Bone marrow (tissue), 2 donors: ENCODE measurements around the gene C19orf12.

Experiments used
- DNase-seq, 2 donors: peaks; one replicate each; lab custom pipeline; 2025; lab: John Stamatoyannopoulos, UW

The C19orf12 gene

DNA sequence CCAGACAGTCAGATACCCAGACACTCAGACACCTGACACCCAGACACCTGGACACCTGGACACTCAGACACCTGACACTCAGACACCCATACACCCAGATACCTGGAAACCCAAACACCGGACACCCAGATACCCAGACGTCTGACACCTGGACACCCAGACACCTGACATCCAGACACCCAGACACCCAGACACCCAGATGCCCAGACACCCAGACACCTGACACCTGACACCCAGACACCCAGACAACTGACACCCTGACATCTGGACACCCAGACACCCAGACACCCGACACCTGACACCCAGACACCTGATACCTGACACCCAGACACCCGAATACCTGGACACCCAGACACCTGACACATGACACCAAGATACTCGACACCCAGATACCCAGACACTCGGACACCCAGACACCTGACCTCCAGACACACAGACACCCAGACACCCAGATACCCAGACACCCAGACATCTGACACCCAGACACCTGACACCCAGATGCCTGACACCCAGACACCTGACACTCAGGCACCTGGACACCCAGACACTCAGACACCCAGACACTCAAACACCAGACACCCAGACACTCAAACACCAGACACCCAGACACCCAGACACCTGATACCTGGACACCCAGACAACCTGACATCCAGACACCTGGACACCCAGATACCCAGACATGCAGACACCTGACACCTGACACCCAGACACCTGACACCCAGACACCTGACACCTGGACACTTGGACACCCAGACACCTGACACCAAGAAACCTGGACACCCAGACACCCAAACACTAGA is 19.1 kb downstream of the C19orf12 start:
- DNase-seq = no peak

DNA sequence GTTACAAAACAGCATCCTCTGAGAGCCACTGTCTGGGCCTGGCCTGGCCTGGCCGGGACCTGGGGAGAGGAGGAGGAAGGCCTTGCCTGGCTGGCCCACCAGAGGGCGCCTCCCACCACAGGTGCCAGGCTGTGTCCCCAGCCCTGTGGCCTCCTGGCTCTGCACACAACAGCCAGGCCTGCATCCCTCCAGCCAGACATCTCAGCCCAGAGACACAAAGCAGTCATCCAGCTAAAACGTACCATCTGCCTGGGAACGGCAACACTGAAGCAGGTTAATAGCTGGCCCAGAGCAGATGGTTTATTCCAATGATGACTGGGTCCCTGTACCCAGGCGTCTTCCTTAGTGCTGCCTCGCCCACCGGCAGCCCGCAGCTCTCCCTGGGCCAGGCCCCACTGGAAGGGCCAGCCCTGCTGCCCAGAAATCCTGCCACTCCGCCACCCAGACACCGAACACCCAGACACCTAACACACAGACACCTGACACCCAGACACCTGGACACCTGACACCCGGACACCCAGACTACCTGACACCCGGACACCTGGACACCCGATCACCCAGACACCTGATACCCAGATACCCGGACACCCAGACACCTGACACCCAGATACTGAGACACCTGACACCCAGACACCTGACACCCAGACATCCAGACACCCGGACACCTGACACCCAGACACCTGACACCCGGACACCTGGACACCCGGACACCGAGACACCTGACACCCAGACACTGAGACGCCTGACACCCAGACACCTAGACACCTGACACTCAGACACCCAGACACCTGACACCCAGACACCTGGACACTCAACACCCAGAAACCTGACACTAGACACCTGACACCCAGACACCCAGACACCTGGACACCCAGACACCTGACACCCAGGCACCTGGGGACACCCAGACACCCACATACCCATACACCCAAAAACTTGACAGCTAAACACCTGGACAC is 20.1 kb downstream of the C19orf12 start:
- DNase-seq = peak; percentile 20 to 36

DNA sequence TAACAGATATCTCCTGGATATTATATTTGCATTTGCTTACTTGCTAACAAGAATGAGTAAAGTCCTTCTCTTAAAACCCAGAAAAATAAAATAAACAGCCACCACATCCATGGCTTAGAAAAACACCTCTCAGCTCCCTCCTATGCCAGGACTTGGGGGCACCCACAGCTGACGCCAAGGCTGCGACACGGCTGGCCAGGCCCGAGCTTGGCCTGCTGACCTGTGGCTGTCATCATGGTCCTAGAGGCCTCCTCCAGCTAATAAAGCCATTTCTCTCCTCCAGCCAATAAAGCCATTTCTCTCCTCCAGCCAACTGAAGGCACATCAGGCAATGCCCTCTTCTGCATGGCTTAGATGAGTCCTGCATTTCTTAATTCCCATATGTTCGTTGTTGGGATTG is 20.9 kb downstream of the C19orf12 start:
- DNase-seq = no peak

DNA sequence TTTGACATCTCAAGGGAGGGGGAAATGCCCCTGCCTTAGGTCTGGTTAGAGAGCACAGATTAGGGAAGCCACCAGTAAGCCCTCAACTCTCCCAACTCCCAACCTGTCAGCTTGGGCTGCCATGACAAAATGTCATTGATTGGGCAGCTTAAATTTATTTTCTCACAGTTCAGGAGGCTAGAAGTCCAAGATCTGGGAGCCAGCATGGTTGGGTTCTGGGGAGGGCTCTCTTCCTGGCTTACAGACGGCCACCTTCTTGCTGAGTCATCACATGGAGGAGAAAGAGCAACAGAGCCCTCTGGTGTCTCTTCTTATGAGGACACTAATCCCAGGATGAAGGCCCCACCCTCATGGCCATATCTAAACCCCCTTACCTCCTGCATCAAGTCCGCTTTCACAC is 24.2 kb downstream of the C19orf12 start:
- peak in 1 of 2 donors; percentile 15 for DNase-seq

DNA sequence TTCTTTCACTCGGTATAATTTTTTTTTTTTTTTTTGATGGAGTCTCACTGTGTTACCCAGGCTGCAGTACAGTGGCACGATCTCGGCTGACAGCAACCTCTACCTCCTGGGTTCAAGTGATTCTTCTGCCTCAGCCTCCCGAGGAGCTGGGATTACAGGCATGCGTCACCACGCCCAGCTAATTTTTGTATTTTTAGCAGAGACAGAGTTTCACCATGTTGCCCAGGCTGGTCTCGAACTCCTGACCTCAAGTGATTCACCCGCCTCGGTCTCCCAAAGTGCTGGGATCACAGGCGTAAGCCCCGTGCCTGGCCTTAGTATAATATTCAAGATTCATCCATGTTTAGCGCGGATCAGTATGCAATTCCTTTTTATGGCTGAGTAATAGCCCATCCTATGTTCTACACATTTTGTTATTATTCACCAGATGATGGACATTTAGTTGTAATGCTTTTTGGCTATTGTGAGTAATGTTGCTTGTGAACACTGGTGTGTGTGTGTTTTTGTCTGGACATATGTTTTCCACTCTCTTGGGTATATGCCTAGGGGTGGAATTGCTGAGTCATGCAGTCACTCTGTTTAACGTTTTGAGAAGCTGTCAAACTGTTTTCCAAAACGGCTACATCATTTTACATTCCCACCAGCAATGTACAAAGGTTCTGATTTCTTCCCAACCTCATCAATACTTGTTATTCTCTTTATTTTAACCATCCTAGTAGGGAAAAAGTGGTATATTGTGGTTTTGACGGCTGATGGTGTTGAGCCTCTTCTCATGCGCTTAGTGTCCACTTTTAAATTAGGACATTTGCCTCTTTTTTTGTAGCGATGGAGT is 26.9 kb downstream of the C19orf12 start:
- DNase-seq = no peak

DNA sequence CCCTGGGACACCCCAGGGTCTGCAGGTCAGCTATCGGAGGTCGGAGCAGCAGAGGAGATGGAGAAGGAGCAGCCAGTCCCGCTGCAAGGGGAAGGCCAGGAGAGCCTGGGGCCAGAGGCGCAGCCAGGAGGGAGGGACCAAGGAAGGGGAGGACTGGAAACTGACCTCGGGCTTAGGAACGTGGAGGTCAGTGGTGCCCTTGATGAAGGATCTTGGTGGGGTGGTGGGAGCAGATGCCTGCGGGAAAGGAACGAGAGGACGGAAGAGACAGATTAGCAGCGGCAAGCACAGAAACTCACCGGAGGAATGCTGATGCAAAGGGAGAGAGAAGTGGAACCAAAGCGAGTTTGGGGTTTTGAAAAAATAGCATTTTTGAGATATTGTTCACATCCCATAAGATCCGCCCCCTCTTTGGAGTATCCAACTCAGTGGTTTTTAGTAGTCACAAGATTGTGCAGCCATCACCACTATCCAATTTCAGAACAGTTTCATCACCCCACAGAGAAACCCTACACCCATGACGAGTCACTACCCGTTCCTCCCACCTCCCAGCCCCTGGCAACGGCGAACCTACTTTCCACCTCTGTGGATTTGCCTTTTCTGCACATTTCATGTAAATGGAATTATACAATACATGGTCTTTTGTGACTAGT is 27.7 kb downstream of the C19orf12 start:
- DNase-seq = no peak

DNA sequence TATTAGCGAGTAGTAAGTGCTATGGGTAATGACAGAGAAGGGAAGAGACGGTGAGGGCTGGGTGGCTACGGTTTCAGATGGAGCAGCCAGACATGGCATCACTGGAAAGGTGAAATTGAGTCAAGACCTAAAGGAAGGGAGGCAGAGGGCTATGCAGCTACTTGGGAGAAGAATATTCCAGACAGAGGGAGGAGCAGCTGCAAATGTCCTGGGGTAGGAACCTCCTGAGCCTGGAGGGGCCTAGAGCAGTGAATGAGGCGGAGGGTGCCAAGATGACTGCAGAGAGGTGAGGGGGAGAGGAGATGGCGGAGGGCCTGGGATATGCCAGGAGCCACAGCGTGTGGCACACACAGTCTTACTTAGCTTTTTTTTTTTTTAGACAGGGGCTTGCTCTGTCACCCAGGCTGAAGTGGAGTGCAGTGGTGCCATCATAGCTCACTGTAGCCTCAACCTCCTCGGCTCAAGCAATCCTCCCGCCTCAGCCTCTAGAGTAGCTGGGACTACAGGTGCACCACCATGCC is 28.7 kb downstream of the C19orf12 start:
- no peak for DNase-seq

DNA sequence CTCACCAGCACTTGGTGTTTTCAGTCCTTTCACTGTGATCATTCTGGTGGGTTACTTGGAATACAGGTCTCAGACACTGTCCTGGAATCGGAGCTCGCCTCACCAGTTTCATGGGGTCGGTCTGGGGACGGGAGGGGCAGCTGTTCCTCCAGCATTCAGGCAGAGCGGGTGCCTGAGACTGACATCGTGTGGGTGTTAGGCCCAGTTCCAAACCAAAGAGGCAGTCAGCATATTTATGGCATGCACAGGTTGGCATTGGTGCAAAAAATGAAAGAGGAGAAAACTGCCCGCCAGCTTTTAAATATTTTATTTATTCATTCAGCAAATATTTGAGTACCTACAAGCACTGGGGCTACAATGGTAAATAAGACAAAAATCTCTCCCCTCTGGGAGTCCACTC is 29.7 kb downstream of the C19orf12 start:
- DNase-seq = no peak

DNA sequence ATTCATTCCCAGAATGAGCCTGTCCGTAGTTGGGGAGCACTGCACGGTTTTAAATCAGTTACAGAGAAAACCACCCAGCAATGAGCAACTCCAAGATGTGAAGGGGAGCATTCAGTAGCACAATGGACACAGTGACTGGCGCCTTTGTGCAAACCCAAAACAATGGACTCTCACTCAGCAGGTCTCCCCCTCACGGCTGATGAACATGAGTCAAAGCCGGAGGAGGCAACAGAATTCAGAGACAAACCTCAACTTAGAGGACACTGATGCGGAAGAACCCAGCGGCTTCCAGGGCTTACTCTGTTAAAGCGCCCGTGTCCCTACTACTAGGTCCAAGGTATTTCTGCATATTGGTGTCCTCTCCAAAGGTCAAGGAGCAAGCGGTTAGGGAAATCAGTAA is 32.1 kb downstream of the C19orf12 start:
- DNase-seq = no peak

DNA sequence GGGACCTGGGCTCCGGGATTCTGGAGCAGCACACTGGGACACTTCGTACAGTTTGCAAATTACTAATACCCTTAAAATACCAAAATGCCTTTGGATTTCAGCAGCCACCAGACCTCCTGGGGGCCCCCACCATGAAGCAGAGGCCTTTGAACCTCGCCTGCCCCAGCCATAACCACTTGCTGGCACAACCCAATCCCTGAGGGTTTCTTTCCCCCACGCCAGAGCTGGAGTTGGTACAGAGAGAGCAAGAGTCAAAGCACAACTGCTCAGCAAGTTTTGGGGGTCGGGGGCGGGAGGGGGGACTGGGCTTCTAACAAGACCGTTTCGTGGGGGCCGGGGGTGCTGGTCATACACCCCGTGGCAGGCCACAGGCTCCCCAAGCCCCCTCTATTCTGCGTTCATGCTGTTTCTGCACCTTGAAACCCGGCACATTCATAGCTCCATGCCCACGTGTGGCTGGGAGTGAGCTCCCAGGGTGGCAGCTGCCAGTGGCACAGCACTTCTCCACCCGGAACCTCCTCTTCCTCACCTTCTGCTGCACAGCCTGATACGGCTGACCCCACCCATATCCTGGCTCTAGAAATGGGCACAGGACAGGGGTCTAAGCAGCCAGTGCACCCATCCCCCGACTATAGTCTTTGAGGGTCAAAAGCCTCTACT is 32.7 kb downstream of the C19orf12 start:
- no peak for DNase-seq

DNA sequence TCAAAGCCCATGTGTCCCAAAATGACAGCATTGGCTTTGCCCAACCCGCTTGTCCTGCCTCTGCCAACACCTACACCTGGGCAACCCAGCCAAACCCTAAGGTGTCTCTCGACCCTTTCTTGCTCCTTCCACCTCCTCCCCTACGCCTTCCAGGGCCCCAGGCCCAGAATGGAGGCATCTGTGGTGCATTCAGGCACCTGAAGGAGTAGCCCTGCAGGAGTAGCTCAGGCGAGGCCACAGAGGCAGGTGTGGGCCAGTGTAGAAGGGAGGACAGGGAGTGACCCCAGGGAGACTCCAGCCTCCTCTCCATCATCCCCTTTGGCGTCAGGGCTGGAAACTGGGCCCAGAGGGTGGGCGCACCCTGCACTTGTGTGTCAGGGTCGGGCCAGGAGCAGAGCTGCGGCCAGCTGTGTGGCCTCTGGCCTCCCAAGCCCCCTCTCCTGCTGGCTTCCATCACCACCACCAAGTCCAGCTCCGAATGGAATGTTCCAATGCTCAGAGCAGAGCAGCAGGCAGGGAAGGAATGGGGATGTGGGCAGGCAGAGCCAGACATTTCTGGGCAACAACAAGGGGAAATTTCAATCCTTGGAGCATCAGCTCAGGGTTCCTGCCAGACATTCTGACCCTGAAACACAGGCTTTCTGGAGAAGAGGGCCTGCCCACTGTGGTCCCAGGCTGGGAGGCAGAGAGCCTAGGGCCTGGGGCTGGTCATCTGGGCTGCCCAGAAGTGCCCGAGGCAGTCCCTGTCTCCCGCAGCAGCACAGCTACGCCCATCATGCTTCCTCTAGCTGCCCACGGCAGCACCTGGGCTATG is 33.4 kb downstream of the C19orf12 start:
- no peak for DNase-seq

DNA sequence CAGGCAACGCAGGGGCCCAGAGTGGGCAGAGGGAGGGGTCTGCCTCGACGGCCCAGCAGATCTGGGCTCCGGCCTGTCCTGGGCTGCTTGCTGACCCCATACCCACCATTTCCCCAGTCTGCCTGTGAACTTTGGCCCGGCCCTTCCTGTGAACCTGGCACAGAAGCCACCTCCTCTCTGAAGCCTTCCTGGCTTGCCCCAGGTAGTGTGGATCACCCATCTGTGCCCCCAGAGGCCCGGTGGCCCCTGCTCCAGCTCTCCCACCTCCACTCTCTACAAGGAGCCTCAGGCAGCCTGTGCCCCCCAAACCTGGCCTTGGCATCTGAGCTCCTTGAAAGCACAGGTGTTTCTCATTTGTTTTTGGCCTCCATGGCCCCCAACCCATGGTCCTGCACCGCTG is 34.1 kb downstream of the C19orf12 start:
- DNase-seq = no peak

DNA sequence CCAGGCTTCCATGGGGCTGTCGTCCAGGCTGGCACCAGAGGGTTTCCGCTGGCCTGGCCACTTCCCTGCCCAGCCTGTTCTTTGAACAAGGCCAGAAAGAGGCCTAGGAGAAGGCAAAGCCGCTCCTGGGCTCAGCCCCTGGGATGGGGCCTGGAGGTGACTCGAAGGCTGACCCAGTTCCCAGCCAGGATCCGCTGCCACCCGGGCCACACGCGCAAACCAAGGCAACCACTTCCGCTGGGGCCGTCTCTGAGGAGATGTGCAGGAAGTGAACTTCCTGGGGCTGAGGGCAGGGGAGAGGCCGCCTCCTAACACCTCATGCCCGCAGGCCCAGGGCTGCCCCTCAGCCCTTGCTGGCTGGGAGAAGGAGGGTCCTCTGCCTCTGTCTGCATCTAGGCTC is 34.6 kb downstream of the C19orf12 start:
- DNase-seq = peak; percentile 25 to 64

DNA sequence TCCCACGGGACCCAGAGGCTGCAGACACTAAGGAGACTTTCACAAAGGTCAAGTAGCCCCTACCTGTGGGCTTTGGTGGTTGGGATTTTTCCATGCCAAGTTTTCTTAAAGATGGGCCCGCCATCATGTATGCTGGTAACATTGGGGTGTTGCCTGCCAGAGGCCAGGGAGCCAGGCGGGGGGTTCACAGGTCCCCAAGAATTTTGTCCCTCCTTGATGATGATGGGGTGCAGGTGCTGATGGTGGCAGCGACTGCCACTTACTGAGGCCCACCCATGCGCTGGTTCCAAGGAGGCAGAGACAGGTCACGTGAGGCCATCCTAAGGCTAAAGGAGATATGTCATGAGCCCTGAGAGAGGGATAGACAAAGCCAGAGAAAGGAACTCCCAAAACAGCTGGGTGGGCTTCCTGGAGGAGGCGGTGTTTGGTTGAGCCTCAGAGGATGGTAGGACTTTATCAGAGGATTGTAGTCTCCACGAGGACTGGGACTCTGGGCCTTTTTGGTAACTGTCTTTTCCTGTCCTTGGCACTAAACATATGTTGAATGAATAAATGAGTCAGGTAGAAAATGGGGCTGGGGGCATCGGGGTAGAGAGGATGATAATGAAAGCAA is 35.4 kb downstream of the C19orf12 start:
- DNase-seq = no peak

DNA sequence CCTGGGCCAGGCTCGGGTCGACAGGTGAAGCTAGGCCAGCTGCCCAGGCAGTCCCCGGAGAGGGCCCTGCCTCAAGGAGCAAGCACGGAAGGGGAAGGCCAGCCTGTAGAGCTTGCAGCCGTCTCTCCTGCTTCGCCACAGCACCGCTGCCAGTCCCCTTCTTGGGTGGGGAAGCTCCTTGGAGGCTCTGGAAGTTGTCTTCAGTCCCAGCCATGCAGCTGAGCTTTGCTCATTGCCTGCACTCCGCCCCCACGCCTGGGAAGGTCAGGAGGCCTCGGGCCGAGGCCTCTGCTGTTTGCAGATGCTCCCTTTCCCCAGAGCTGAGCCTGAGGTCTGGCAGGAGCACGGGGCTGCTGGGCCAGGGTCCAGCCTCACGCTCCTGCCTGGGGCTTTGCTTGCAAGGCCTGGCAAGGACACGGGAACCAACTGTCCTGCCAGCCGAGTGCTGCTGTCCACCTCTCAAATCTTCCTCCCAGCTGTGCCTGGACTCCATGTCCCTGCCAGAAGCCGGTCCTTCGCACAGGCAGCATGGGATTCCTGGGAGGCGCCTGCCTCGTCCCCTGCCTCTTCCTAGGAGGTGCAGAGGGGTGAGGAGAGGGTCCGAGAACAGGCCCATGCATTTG is 36.5 kb downstream of the C19orf12 start:
- no peak for DNase-seq

DNA sequence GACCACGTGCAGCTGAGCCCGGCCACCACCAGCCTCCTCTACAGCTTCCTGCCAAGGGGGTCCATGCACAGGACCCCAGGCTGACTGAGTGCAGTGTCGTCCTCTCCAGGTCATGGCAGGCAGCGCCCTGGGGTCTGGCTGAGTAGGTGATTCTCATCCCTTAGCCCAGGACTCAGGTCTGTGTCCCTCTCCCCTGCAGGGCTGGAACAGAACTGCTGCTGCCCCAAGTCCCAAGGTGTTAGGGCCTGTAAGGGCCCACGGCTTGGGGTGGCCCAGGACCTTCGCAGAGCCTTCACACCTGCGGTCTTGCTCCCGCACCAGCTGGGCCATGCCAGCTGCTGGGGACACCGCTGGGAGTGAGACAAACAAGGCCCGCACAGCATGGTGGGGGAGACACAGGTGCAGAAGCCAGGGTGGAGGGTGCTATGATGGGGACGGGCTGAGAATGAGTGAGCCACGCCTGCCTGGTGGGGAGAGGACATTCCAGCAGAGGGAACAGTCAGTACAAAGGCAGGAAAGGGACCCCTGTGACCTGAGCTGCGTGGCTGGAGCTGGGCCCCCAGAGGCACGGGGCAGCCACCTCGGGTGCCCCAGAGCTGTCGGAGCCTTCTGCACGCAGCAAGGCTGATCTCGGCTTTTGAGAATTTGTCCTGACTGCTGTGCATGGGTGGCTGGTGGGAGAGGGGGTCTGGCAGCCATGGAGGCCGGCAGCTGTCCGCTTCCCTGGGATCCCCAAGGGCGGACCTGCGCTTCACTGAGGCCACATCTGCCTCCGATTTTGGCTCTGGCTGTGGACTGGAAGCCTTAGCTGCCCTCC is 37.9 kb downstream of the C19orf12 start:
- no peak for DNase-seq

DNA sequence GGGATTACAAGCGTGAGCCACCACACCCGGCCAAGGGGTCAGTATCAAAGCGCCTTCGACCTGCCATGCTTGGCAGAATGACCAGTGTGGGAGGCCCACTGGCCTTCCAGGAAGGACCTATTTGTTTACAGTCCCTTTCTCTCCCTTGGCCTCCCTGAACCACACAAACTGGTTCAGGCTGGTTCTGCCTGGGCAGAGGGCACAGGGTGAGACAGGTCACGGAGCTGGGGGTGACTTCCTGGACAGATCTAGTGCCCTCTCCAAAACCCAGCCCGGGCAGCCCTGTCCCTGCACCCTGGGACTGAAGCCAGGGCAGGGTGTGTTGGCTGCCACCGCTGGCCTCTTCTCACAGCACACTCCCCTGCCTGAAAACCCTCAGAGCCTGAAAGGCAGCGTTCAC is 38.5 kb downstream of the C19orf12 start:
- DNase-seq = no peak

DNA sequence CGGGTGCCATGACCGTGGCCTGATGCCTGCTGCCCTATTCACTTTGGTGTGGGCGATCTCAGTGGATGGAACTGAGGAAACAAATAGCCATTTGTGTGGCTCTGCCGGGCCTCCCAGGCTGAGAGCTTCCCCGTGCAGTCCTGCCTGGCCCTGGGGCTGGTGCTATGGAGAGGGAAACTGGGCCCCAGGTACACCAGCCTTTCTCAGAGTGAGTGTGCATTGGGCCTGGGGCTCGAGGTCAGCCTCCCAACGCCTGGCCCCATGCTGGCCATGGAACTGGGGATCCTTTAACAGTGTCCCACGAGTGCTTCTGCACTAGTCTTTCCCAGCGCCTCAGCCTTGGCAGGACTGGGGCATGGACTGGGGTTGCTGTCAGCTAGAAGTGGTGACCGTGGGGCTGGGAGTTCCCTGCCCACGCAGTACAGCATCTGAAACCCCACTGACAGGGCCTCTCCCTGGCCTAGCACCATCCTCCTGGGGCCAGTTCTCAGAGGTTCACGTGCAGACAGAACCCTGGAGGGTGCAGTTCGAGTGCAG is 39.3 kb downstream of the C19orf12 start:
- DNase-seq = no peak
